DMS 273 treated with DMSO at 0.1 percent for 48 hours (cell line): ENCODE results near the gene LIPG.
"Not testable (repeated sequence)": the region's sequence is repeated elsewhere in the genome, so short reads cannot be mapped to it uniquely, and the experiment has no call there.

Experiments used
- DNase-seq: peaks from one replicate; lab custom pipeline; 2025; lab: John Stamatoyannopoulos, UW

LIPG gene

GRCh38 chr18:49561289-49562193 is at the start of gene LIPG:
TSS of gene LIPG (plus strand) at chr18:49562057. CDS start at chr18:49562309, 252 bp downstream.
- peak; percentile 87 for DNase-seq

DNA sequence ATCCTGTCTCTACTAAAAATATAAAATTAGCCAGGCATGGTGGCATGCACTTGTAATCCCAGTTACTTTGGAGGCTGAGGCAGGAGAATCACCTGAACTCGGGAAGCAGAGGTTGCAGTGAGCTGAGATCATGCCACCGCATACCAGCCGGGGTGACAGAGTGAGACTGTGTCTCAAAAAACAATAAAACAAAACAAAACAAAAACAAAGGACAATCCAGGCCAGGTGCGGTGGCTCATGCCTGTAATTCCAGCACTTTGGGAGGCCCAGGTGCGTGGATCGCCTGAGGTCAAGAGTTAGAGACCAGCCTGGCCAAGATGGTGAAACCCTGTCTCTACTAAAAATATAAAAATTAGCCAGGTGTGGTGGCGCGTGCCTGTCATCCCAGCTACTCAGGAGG is 49.0 kb upstream of the LIPG start:
- not testable (repeated sequence) for DNase-seq

GRCh38 chr18:49514577-49514976 is 47.3 kb upstream of the LIPG start:
- no peak for DNase-seq

GRCh38 chr18:49515003-49515402 is 46.9 kb upstream of the LIPG start:
- DNase-seq, result not testable (repeated sequence)

DNA sequence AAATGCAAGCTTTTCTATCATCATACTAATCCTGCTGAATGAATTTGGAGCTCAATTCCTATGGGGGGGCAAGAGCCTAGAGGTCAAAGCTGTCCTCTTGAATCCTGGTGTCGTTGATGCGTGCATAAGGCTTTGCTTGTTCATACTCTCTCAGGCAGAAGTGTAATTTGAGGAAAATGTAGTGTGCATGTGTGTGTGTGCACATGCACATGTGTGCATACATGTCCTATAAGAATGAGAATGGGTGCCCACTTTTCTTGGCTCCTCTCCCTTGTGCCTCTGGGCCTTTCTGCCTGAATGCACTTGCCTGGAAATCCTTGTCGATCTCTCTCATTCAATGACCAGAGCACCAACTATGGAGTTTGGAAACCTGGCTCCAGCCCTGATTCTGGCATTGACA is 46.3 kb upstream of the LIPG start:
- no peak for DNase-seq

GRCh38 chr18:49517483-49517882 is 44.4 kb upstream of the LIPG start:
- DNase-seq, result no peak

DNA sequence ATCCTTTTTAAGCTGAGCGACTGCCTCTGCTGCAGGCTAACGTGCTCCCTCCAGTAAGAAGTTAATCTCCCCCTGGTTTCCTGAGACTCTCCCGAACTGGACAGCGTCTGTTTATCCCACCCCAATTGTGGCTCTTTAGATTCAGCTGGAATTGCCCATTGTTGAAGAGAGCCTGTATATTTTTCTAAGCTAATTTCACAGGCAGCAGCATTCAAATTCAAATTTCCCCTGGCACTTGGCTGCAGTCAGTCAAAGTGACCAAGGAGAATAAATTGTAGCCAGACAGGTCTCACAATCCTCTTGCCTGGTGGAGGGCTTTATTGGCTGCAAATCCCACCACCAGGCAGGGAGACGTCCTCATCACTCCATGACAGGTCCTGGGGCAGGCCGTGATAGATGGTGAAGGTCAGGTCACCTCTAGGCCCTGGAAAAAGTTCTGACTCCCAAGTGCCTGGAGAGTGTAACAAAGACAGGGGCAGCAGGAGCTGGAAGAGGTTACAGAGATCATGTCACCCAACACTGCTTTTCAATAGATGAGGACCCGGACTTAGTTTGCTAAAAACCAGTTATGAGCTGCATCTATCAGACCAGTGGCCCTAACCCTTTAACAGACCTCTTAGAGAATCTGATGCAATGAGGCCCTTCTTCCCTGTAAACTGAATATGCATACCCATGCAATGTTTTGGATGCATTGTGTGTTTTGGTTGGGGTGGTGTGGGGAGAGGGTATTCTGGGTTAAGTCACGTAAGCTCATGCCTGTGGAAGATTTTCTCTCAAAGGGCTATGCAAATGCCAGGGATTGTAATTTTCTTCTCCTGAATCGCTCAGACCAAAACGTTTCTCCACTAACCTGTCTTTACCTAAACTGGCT is 42.5 kb upstream of the LIPG start:
- DNase-seq, result no peak

DNA sequence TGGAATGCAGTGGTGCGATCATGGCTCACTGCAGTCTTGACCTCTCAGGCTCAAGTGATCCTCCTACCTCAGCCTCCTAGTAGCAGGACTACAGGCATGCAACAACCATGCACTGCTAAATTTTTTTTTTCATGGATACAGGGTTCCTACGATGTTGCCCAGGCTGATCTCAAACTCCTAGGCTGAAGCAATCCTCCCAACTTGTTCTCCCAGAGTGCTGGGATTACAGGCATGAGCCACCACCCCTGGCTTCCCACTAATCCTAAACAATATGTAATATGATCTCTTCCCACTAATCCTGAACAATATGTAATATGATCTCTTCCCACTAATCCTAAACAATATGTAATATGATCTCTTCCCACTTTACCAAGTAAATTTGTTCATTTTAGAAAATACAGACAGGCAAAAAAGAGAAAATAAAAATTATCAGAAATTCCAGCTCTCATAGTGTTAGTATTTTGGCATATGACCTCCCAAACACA is 41.2 kb upstream of the LIPG start:
- no peak for DNase-seq

- peak; percentile 34 for DNase-seq
Measured at GRCh38 chr18:49521216-49521835, 40.5 kb upstream of the LIPG start.

DNA sequence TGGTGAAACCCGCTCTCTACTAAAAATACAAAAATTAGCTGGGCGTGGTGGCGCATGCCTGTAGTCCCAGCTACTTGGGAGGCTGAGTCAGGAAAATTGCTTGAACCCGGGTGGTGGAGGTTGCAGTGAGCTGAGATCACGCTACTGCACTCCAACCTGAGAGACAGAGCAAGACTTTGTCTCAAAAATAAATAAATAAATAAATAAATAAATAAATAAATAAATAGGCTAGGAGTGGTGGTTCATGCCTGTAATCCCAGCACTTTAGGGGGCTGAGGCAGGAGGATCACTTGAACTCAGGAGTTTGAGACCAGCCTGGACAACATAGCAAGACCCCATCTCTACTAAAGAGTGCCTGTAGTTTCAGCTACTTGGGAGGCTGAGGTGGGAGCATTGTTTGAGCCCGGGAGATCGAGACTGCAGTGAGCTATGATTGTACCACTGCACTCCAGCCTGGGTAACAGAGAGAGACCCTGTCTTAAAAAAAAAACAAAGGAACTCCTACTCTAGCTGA is 38.2 kb upstream of the LIPG start:
- not testable (repeated sequence) for DNase-seq

- DNase-seq, result no peak
Measured at GRCh38 chr18:49524349-49524748, 37.5 kb upstream of the LIPG start.

DNA sequence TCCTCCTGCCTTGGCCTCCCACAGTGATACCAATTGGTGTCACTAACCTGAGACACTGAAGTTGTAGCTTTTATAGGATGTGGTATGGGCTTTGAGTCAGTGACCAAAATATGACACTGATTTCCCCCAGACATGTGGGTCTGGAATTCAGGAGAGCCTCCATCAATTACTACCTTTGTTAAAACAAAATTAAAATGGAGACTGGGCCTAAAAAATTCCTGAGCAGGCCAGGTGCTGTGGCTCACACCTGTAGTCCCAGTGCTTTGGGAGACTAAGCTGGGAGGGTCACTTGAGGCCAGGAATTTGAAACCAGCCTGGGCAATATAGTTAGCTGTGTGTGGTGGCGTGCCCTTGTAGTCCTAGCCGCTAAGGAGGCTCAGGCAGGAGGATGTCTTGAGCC is 36.9 kb upstream of the LIPG start:
- no peak for DNase-seq

DNA sequence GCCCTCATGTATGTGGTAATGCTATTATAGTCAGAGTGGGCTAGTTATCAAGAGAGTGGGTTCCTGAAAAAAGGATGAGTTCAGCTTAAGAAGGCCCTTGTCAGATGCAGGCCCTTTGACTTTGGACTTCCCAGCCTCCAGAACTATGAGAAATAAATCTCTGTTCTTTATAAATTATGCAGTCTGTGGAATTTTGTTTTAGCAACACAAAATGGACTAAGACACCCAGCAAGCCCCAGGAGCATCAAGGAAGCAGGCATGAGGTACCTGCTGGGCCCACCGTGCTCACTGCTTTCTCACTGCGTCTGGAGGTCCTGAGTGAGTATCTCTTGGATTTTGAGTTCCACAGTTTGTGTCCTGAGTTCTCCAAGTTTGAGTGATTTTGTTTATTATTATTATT is 35.9 kb upstream of the LIPG start:
- no peak for DNase-seq

GRCh38 chr18:49527631-49528327 is 34.1 kb upstream of the LIPG start:
- no peak for DNase-seq

DNA sequence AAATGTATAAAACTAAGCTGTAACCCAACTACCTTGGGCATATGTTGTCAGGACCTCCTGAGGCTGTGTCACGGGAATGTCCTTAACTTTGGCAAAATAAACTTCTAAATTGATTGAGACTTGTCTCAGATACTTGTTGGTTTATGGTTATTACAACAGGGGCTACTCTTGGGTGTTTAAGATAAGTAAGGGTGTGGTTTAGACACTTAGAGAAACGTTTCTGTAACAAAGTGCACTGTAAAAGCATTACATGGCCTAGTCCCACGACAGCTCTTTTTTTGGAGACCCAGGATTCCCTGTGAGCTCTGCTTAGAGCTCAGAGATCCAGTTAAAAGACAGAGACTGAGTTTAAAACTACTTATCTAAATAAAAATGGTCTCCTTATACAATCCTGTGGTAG is 32.3 kb upstream of the LIPG start:
- DNase-seq, result no peak

DNA sequence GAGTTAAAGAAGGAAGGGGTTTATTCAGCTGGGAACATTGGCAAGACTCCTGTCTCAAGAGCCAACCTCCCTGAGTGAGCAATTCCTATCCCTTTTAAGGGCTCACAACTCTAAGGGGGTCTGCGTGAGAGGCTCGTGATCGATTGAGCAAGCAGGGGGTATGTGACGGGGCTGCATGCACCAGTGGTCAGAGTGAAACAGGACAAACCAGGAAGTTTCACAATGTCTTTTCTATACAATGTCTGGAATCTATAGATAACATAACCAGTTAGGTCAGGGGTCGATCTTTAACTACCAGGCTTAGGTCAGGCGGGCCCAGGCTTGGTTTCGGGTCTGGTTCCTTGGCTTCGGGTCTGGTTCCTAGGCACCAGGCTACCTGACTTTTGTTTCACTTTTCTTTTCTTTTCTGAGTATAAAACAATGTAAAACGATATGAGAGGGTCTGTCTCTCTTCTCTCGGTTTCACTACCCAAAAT is 30.1 kb upstream of the LIPG start:
- no peak for DNase-seq

GRCh38 chr18:49534846-49535601 is 26.8 kb upstream of the LIPG start:
- no peak for DNase-seq

GRCh38 chr18:49537232-49537896 is 24.5 kb upstream of the LIPG start:
- no peak for DNase-seq

- no peak for DNase-seq
Measured at GRCh38 chr18:49544362-49544761, 17.5 kb upstream of the LIPG start.

GRCh38 chr18:49546278-49546677 is 15.6 kb upstream of the LIPG start:
- no peak for DNase-seq
